Smooth muscle cell (in vitro differentiated cells): ENCODE measurements around the gene SLC41A1. TPM values are rescaled to one million over a fixed set of nuclear protein-coding genes. Genes with fewer than 3 reads are reported as not detected.
A peak's percentile ranks its signal among the peaks of the same experiment; 100 is the strongest.

Experiments
- DNase-seq: peaks from one replicate; lab custom pipeline; 2025; ENCODE audit not compliant: unreplicated experiment; lab: John Stamatoyannopoulos, UW
- H2AFZ ChIP-seq: fragments of 200-600 bp; sonication (generic); 2 replicates; pipeline ENCODE4 v1.6.0; 2016; ENCODE audit warnings: antibody characterized with exemption, low read depth, mild to moderate bottlenecking
- H3F3A ChIP-seq: fragments of 200-600 bp; sonication (generic); 2 replicates; pipeline ENCODE4 v1.6.0; 2017; ENCODE audit warnings: antibody characterized with exemption, low read depth
- H3K27ac ChIP-seq: fragments of 200-600 bp; sonication (generic); 2 replicates; pipeline ENCODE4 v1.5.1; 2016; ENCODE audit warnings: low read depth, mild to moderate bottlenecking
- H3K27me3 ChIP-seq: fragments of 200-600 bp; sonication (generic); 2 replicates; pipeline ENCODE4 v1.6.1; 2016; ENCODE audit warnings: low read depth, mild to moderate bottlenecking
- H3K36me3 ChIP-seq: fragments of 200-600 bp; sonication (generic); 2 replicates; pipeline ENCODE4 v1.5.1; 2016; ENCODE audit warnings: low read depth
- H3K4me1 ChIP-seq: fragments of 200-600 bp; sonication (generic); 2 replicates; pipeline ENCODE4 v1.5.1; 2016; ENCODE audit warnings: low read depth
- H3K4me2 ChIP-seq: fragments of 200-600 bp; sonication (generic); 2 replicates; pipeline ENCODE4 v1.6.0; 2016; ENCODE audit warnings: mild to moderate bottlenecking
- H3K4me3 ChIP-seq: fragments of 200-600 bp; sonication (generic); 2 replicates; pipeline ENCODE4 v1.5.1; 2016; ENCODE audit warnings: mild to moderate bottlenecking
- H3K79me2 ChIP-seq: fragments of 200-600 bp; sonication (generic); 2 replicates; pipeline ENCODE4 v1.6.0; 2016; ENCODE audit warnings: low read depth, mild to moderate bottlenecking
- H3K9ac ChIP-seq: fragments of 200-600 bp; sonication (generic); 2 replicates; pipeline ENCODE4 v1.6.0; 2016; ENCODE audit warnings: low read depth
- H3K9me3 ChIP-seq: fragments of 200-600 bp; sonication (generic); replicated peaks from 2 replicates; pipeline ENCODE4 v1.5.1; 2016; ENCODE audit warnings: low read depth
- H4K20me1 ChIP-seq: fragments of 200-600 bp; sonication (generic); 2 replicates; pipeline ENCODE4 v1.6.0; 2016; ENCODE audit warnings: low read depth
- CTCF ChIP-seq: fragments of 200-600 bp; sonication (generic); IDR thresholded peaks from 2 replicates; pipeline ENCODE4 v1.5.1; 2017; ENCODE audit warnings: borderline replicate concordance, mild to moderate bottlenecking, antibody characterized with exemption; ENCODE audit not compliant: insufficient read depth, poor library complexity, severe bottlenecking
- WGBS: methylation state at CpG from one replicate; pipeline ENCODE4 v1.1.7; 2016; ENCODE audit warnings: low lambda C conversion rate; 5-methylcytosine and 5-hydroxymethylcytosine counted together
- polyA plus RNA-seq: library from polyadenylated mRNA; unstranded; fragments of >200 nt; fragmentation: Nextera tagmentation; extraction: Ambion mirVana; gene quantifications from 2 replicates; pipeline ENCODE4 v1.2.1, GENCODE V29; 2016
- total RNA-seq: library from RNA; depleted of rRNA; stranded (reverse); fragments of >200 nt; gene quantifications from 2 replicates; pipeline ENCODE4 v1.2.3, GENCODE V29; 2014

Gene SLC41A1
- total and polyA plus RNA-seq, 2 experiments from 2014 or later, result 22.3 to 23.2 TPM

- 82% methylated on average over 5 of the region's 5 CpGs for WGBS
- Histone ChIP-seq H3K9me3 (no peaks in the 10 kb centered on the region), H3K9ac (no peak overlapping the region), H3F3A (no peaks in the 10 kb centered on the region), H3K4me3 (no peak overlapping the region), H3K79me2 (no peaks in the 10 kb centered on the region), H3K36me3 (no peaks in the 10 kb centered on the region), H3K4me2 (no peak overlapping the region), H3K27me3 (peaks cover 29% of the 10 kb centered on the region), H3K27ac (no peak overlapping the region), H4K20me1 (no peaks in the 10 kb centered on the region), H3K4me1 (no peaks in the 10 kb centered on the region), H2AFZ (no peak overlapping the region)
- DNase-seq, result no peak
- TF ChIP-seq CTCF, result no peak
These were observed 58.1 kb downstream of the SLC41A1 start for GRCh38 chr1:205754857-205755256.

- Histone ChIP-seq H3K9ac (no peak overlapping the region), H3K4me1 (peaks cover 20% of the 10 kb centered on the region), H3K27ac (no peak overlapping the region), H3F3A (no peaks in the 10 kb centered on the region), H2AFZ (no peak overlapping the region), H3K36me3 (no peaks in the 10 kb centered on the region), H3K4me2 (no peak overlapping the region), H4K20me1 (peaks cover 31% of the 10 kb centered on the region), H3K9me3 (no peaks in the 10 kb centered on the region), H3K4me3 (no peak overlapping the region), H3K79me2 (peaks cover 31% of the 10 kb centered on the region), H3K27me3 (peaks cover 19% of the 10 kb centered on the region)
- WGBS, result 90% methylated on average over 13 of the region's 13 CpGs
- DNase-seq, result no peak
- no peak for TF ChIP-seq CTCF
These were observed 61.9 kb downstream of the SLC41A1 start for GRCh38 chr1:205751036-205751651.

GRCh38 chr1:205750138-205751035, 62.6 kb downstream of the SLC41A1 start, which contains the start of gene NUCKS1:
Gene NUCKS1 (minus strand): TSS chr1:205750182. CDS start chr1:205749973, 209 bp downstream.
- DNase-seq, result peak; percentile 87
- H4K20me1 ChIP-seq, result peaks cover 38% of the 10 kb centered on the region
- peaks cover 39% of the 10 kb centered on the region for H3K79me2 ChIP-seq
- peak within 1 kb of the TSS; percentile 97 for H2AFZ ChIP-seq
- H3K9ac ChIP-seq, result peak within 1 kb of the TSS; percentile 90
- peak; percentile 6 for TF ChIP-seq CTCF
- H3K4me1 ChIP-seq, result peaks cover 22% of the 10 kb centered on the region
- peak within 1 kb of the TSS; percentile 85 for H3K4me2 ChIP-seq
- H3K36me3 ChIP-seq, result no peaks in the 10 kb centered on the region
- no peaks in the 10 kb centered on the region for H3F3A ChIP-seq
- H3K9me3 ChIP-seq, result no peaks in the 10 kb centered on the region
- H3K4me3 ChIP-seq, result peak within 1 kb of the TSS; percentile 78
- H3K27ac ChIP-seq, result peak within 1 kb of the TSS; percentile 84
- WGBS, result 2% methylated on average over 27 of the region's 27 CpGs
- peaks cover 14% of the 10 kb centered on the region for H3K27me3 ChIP-seq
